HG03159 (cell line): ENCODE measurements around the gene NRSN2.
A peak's percentile ranks its signal among the peaks of the same experiment; 100 is the strongest.
"Not testable (repeated sequence)": the region's sequence is repeated elsewhere in the genome, so short reads cannot be mapped to it uniquely, and the experiment has no call there.

Source experiments
- ATAC-seq: cut with Tn5 transposase; IDR thresholded peaks from one replicate; pipeline ENCODE4 v1.9.1; 2021; ENCODE audit warnings: mild to moderate bottlenecking, moderate library complexity; ENCODE audit not compliant: unreplicated experiment

The NRSN2 gene

DNA sequence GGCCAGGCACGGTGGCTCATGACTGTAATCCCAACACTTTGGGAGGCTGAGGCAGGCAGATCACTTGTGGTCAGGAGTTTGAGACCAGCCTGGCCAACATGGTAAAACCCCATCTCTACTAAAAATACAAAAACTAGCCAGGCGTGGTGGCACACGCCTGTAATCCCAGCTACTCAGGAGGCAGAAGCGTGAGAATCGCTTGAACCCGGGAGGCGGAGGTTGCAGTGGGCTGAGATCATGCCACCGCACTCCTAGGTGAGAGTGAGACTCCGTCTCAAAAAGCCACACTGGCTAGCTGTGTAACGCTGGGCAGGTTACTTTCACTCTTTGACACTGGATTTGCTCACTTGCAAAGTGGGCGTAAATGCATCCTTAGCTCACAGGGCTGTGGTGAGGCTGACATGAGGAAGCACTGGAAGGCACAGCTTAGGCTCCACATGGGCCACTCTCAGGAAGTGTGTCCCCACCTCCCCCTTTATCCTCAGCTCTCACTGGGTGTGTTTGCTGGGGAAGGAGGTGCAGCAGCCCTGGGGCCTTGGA is 25.7 kb downstream of the NRSN2 start:
- ATAC-seq: not testable (repeated sequence)

DNA sequence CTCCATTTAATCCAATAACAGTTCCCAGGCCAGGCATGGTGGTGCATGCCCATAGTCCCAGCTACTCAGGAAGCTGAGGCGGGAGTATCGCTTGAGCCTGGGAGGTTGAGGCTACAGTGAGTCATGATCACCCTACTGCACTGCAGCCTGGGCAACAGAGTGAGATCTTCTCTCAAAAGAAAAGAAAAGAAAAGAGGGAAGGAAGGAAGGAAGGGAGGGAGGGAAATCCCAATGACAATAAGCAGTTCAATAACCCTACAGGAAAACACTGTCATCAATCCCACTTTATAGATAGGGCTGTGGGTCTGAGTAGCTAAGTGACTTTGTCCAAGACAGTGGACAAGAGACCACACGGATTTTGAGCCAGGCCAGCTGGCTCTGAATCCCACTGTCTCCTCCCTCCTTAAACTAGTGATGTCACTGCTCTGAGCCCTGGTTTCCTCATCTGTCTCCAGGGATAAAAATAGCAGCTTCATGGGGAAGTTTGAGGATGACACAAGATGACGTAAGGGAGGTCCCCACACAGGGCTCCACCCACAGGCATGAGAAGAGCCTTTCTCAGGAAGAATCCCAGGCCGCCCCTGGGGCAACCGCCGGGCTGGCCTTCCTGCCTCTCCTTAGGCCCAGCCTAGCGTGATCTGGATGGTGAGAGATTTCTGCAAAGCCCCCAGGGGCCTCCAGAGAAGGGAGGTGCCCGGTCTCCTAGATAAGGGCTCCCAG is 26.4 kb downstream of the NRSN2 start:
- no peak for ATAC-seq

DNA sequence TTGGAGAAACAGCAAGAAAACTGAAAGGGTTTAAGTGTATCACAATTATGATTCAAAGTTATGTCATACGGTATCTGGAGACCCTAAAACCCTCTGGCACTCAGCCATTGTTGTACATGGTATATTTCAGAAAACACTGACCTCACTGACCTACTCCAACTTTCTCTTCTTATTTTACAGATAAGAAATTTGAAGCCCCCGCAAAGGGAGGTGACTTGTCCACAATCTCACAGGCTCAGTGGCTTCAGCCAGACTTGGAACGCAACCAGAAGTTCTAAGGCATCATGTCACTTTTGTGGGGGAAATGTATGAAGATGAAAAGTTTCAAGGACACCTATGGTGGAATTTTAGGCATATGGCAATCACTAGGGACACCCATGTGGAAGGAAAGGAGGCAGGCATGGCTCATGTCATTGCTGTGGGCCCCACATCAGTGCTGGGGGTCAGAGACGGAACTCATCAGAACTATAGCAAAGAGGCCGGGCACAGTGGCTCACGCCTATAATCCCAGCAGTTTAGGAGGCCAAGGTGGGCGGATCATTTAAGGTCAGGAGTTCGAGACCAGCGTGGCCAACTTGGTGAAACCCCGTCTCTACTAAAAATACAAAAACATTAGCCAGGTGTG is 28.5 kb downstream of the NRSN2 start:
- ATAC-seq: no peak

DNA sequence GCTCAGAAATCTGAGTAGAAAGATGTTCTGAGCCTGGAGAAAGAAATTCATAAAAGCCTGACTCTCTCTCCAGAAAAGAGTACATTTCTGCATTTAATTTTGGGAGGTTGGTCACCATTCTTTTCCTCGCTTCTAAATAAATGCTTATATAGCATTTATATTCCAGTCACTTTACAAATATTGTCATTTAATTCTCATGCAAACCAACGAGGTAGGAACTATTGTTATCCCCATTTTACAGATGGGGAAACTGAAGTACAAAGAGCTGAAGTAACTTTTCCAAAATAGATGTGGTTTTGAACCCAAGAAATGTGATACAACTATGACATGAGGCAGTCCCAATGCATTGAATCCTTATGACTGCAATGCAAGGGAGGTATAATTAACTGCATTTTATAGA is 29.2 kb downstream of the NRSN2 start:
- ATAC-seq: no peak

DNA sequence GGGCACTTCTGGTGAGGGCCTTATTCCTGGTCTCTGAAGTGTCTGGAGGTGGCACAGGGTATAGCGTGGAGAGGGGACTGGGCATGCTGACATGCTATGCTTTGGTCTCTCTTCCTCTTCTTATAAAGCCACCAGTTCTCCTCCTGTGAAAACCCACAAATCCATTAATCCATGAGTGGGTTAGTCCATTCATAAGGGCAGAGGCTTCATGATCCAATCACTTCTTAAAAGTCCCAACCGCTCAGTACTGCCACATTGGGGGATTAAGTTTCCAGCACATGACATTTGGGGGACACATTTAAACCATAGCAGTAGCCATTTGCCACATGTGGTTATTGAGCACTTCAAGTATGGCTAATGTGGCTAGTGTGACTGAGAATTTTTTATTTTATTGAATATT is 29.8 kb downstream of the NRSN2 start:
- ATAC-seq: no peak

DNA sequence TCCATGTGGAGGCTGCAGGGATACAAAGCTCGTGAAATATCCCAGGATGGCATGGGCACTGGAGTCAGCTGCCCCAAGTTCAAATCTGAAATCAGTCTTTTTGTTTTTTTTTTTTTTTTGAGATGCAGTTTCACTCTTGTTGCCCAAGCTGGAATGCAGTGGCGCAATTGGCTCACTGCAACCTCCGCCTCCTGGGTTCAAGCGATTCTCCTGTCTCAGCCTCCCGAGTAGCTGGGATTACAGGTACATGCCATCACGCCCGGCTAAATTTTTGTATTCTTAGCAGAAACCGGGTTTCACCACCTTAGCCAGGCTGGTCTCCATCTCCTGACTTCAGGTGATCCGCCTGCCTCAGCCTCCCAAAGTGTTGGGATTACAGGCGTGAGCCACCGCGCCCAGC is 30.7 kb downstream of the NRSN2 start:
- not testable (repeated sequence) for ATAC-seq

DNA sequence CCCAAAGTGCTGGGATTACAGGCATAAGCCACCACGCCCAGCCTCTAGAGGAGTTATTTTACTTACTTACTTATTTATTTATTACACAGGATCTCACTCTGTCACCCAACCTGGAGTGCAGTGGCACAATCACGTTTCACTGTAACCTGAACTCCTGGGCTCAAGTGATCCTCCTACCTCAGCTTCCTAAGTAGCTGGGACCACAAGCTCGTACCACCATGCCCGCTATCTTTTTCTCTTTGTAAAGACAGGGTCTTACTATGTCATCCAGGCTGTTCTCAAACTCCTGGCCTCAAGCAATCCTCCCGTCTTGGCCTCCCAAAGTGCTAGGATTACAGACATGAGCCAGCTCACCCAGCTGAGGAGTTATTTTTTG is 32.0 kb downstream of the NRSN2 start:
- ATAC-seq: no peak

DNA sequence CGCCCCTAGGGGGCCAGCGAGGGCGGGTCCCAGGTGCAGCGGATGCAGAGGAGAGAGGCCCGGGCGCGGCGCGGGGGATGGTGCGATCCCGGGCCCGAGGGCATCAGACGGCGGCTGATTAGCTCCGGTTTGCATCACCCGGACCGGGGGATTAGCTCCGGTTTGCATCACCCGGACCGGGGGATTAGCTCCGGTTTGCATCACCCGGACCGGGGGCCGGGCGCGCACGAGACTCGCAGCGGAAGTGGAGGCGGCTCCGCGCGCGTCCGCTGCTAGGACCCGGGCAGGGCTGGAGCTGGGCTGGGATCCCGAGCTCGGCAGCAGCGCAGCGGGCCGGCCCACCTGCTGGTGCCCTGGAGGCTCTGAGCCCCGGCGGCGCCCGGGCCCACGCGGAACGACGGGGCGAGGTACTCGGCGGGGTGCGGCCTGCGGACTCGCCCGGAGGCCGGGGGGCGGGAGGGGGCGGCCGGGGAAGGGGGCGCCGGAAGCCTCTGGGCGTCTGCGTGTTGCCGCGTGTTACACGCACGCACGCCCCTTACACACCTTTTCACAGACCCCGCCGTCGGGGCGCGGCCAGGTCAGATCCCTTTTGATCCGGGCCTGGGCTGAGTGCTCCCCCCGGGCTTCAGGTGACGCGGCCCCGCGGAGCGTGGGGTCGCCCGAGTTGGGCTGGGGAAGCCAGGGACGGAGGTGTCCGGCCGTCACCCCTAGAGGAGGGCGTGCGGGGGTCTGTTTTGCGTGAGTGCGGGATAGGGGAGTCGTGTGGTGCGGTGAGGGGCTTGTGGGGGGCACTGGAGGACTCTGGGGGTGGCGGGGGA is 34.1 kb downstream of the NRSN2 start:
- ATAC-seq: peak; percentile 52

DNA sequence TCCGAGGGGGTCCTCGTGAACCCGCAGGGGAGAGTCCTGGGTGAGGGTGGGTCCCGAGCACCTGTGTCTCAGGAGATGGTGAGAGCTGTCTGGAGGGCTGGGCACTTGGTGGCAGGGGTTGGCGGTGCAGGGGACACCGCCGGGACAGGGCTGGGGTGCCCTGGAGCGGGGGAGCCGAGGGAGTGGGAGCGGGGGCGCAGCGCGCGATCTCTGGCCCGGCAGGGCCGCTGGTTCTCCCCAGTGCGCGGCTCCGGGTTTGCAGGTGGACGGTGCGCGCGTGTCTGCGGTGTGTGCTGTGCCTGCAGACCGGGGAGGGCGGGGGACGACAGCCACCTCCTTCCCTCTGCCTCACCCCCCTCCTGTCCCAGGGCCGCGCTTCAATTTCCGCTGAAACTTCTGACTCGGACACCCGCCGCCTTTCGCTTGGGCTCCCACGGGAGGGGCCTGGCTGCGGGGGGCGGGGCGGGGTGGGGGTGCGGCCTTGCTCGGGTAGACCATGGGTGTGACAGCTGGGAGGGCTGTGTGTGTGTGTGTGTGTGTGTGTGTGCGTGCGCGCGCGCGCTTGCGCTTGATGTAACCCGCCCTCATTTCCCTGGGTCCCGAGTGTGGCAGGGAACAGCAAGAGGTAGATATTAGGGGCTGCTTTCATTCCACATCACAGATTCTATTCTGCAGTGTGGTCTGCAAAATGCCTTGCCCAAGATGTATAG is 34.8 kb downstream of the NRSN2 start:
- peak; percentile 69 for ATAC-seq

DNA sequence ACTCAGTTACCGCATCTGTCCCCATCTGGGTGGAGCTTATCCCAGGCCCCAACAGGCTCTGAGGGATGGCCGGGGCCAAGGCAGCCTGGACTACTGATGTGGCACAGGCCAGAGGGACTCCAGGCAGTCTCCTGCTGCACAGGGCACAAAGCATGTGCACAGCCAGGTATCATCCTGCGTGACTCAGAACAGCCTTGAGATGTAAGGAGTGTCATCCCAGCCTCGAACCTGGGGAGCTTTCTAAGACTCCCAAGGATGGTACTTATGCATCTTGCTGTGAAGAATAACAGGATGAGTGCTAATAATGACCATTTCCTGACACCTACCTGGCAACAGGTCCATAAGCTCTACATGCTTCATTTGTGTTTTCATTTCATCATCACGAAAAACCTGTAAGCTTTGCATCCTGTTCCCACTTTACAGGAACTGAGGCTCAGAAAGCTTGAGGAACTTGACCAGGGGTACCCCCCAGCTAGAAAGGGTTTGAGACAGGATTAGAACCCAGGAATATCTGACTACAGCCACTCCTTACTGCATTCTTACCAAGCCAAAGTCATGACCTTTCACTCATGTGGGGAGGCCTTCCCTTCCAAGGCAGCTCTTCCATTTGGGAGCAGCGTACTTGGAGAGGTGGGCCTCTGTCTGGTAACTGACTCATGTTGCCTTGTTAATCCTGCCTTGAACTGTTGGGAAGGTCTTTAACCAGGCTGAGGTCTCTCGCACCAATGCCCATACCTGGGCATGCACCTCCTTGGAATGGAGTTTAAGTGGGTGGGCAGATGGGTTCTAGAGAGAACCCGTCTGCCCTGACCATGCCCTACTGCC is 35.6 kb downstream of the NRSN2 start:
- ATAC-seq: no peak

DNA sequence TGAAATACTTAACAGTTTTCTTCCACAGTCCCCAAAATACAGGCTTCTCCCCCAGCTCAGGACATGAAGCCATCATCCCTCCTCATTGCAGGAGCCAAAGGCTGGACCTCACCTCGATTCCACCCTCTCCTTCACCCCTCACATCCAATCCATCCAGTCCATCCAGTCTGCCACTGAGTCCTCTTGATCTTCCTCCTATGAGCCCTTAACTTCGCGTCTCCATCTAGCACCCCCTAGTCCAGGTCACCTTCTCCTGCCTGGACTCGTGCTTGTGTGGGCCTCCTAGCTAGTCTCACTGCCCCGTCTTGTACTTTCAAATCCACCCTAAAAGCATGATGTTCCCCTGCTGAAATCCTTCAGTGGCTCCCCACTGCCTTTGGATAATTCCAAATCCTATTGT is 37.0 kb downstream of the NRSN2 start:
- no peak for ATAC-seq

DNA sequence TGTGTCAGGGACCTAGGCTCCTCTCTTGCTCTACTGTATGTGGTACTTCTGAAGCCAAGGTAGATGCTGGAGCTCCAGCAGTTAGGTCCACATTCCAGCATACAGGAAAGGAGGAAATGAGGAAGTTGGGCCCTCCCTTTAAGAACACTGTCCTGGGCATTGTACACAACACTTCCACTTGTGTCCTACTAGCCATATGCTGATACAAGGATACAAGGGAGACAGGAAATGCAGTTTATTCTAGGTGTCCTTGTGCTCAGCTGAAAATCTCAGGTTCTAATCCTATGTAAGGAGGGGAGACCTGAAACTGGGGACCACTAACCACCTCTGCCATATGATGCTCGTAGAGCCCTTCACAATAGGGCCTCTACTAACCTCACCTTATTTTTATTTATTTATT is 37.8 kb downstream of the NRSN2 start:
- no peak for ATAC-seq

DNA sequence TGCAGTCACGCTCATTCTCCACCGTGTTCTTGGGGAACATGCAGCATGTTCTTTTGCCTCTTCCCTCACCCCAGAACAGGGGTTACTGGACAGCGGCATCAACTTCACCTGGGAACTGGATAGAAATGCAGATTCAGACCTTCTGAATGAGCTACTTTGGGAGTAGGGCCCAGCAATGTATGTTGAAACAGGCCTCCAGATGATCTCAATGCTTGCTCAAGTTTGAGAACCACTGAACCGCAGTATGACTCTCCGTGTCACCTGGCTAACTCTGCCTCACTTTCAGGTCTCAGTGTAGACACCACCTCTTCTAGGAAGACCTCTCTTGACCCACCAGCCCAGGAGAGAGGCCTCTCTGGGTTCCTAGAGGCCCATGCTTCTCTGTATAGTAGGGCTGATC is 38.5 kb downstream of the NRSN2 start:
- ATAC-seq: no peak

DNA sequence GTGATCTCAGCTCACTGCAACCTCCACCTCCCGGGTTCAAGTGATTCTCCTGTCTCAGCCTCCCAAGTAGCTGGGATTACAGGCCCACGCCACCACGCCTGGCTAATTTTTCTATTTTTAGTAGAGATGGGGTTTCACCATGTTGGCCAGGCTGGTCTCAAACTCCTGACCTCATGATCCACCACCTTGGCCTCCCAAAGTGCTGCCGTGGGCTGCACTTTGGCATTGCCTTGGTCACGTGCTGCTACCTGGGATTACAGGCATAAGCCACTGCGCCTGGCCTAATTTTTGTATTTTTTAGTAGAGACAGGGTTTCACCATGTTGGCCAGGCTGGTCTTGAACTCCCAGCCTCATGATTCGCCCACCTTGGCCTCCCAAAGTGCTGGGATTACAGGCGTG is 39.7 kb downstream of the NRSN2 start:
- not testable (repeated sequence) for ATAC-seq

DNA sequence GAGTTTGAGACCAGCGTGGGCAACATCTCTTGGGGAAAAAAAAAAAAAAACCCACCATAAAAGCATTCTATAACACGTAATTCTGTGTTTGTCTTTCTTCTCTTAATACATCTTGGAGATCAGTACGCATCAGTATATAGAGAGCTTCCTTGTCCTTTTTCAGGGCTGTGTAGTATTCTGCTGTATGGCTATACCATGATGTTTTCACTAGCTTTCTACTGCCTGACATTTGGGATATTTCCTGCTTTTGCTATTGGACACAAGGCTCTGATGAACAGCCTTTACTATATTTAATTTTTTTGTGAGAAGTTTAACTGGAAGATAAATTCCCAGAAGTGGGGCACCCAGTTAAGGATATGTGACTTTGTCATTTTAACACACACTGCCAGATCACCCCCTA is 40.6 kb downstream of the NRSN2 start:
- ATAC-seq: no peak

DNA sequence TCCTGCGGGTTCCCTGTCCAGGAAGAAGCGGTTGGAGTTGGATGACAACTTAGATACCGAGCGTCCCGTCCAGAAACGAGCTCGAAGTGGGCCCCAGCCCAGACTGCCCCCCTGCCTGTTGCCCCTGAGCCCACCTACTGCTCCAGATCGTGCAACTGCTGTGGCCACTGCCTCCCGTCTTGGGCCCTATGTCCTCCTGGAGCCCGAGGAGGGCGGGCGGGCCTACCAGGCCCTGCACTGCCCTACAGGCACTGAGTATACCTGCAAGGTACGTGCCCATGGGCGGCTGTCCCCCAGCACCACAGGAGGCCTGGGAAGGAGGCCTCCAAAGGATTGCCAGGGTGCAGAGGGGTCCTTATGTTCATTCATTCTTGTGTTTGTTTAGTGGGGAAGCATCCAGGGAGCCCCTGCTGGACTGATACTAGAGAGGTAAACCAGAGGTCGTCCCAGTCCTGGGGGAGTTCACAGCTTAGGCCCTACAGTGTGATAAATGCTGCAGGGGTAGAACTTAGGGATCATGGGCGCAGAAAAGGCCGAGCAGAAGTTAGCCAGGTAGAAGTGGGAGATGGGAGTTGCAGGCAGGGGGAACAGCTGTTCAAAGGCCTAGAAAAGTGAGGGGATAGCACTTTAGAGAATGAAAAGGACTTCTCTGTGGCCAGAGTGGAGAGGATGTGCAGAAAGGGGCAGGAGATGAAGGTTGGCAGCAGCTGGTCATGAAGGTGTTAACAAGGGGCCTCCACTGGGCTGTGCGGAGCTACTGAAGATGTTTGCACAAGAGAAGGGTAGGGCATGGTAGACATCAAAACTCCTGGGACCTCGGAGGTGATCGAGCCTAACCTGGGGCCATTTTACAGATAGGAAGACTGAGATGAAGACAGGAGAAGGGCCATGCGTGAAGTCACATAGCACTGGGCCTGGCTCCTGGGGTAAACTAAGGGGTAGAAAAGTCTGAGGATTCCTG is 41.4 kb downstream of the NRSN2 start:
- no peak for ATAC-seq

DNA sequence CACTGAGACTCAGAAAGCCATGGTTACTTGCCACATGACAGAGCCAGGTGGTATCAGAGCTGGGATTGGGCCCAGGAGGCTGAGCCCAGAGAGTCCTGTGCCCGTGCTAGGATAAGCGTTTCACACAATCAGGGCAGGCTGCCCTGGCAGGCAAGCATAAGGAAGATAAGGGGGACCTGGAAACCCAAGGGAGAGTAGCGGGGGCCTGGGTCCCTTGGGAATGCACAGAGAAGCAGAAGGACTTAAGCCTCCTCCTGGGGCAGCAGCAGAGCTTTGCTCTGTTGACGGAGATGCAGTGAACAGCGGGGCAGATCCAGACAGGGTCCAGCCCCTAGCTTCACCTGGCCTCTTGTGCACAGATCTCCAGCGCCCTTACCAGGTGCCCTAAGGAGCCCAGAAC is 42.3 kb downstream of the NRSN2 start:
- no peak for ATAC-seq

DNA sequence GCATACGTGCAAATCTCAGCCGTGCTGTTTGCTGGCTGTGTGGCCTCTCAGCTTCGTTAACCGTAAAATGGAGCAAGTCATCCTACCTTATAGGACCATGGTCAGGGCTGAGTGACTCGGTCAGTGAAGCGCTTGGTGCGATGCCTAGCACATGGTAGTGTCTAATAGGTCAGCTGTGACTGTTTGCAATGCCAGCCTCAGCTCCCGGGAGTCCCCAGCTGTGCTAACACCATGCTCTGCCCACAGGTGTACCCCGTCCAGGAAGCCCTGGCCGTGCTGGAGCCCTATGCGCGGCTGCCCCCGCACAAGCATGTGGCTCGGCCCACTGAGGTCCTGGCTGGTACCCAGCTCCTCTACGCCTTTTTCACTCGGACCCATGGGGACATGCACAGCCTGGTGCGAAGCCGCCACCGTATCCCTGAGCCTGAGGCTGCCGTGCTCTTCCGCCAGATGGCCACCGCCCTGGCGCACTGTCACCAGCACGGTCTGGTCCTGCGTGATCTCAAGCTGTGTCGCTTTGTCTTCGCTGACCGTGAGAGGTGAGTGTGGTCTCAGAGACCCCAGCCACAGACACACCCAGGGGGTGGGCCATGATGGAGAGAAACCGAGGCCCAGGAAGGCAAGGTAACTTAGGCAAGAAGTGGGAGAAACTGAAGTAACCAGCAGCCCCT is 44.3 kb downstream of the NRSN2 start:
- ATAC-seq: no peak

DNA sequence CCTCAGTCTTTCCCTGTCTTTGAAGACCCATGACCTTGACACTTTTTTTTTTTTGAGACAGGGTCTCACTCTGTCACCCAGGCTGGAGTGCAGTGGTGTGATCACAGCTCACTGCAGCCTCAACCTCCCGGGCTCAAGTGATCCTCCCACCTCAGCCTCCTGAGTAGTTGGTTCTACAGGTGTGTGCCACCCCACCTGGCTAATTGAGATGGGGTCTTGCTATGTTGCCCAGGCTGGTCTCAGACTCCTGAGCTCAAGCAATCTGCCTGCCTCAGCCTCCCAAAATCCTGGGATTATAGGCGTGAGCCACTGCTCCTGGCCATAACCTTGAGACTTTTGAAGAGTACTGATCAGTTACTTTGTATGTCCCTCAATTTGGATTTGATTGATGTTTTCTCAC is 46.4 kb downstream of the NRSN2 start:
- ATAC-seq: not testable (repeated sequence)
